ENCODE results near the gene DIS3L. TPM values are rescaled to one million over a fixed set of nuclear protein-coding genes. Genes with fewer than 3 reads are reported as not detected.

DIS3L gene
- total RNA-seq, 4 donors from 2014 or later, result 21.9 to 35.1 (median 32.1) TPM

DNA sequence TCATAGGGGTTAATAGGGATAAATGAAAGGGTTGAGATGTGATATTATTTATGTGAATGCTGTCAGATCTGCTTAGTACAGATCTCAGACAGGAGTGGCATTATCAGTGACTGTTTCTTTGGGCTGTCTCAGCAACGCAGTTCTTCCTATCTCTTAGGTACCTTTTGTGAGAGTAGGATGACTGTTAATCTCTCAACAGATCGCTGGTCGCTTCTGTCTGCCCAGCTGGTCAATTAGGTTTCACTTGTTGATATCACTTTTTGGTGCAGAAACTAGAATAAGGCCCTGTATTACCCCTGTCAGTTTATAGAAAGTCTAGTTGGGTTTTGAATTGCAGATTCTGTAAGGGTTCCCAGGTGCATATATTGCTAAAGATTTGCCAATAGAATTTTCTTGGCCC, 16.5 kb downstream of the DIS3L start:
- Histone ChIP-seq H3K27me3 (no peaks in the 10 kb centered on the region), H3K36me3 (peaks cover 0 to 75% of the 10 kb centered on the region in 2 donors), H3K4me1 (no peaks in the 10 kb centered on the region), H3K27ac (no peak overlapping the region), H3K4me3 (no peak overlapping the region), H3K9me3 (no peaks in the 10 kb centered on the region)
- ATAC-seq, result no peak
- in situ Hi-C loops (cut with MboI; ENCODE audit: low sequenced_read_pairs in 4 of 4), result no loop called here
- no peak for DNase-seq
- TF ChIP-seq POLR2A (IDR thresholded peaks at IDR 0.05), result no peak
- TF ChIP-seq CTCF (IDR thresholded peaks at IDR 0.05 in 4 of 5, conservative IDR thresholded peaks at IDR 0.05 in 1 of 5), result no peak
- intact Hi-C loops (cut with DNase I; ENCODE audit: low total_unique reads), result no loop called here

DNA sequence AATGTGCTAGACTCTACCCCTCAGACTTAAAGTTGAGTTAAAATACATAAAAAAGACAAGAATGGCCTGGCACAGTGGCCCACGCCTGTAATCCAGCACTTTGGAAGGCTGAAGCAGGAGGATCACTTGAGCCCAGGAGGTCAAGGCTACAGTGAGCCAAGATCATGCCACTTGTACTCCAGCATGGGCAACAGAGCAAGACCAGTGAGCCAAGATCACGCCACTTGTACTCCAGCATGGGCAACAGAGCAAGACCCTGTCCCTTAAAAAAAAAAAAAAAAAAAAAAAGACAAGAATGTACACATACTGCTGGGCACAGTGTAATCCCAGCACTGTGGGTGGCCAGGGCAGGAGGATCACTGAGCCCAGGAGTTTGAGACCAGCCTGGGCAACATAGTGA, 17.4 kb downstream of the DIS3L start:
- in situ Hi-C loops (cut with MboI; ENCODE audit: low sequenced_read_pairs in 4 of 4), result no loop called here
- intact Hi-C loops (cut with DNase I; ENCODE audit: low total_unique reads), result no loop called here
- H3K36me3 ChIP-seq, result peaks cover 0 to 79% of the 10 kb centered on the region in 2 donors
- ATAC-seq, result no peak
- H3K27ac ChIP-seq, result no peak overlapping the region
- TF ChIP-seq POLR2A (IDR thresholded peaks at IDR 0.05), result no peak
- no peak for TF ChIP-seq CTCF (IDR thresholded peaks at IDR 0.05 in 4 of 5, conservative IDR thresholded peaks at IDR 0.05 in 1 of 5)
- H3K27me3 ChIP-seq, result no peaks in the 10 kb centered on the region
- no peaks in the 10 kb centered on the region for H3K9me3 ChIP-seq
- H3K4me3 ChIP-seq, result no peak overlapping the region
- no peaks in the 10 kb centered on the region for H3K4me1 ChIP-seq
- no peak for DNase-seq

GRCh38 chr15:66312144-66312543, 18.8 kb downstream of the DIS3L start:
- no peaks in the 10 kb centered on the region for H3K9me3 ChIP-seq
- TF ChIP-seq POLR2A (IDR thresholded peaks at IDR 0.05), result no peak
- TF ChIP-seq CTCF (IDR thresholded peaks at IDR 0.05 in 4 of 5, conservative IDR thresholded peaks at IDR 0.05 in 1 of 5), result no peak
- DNase-seq (no peak), ATAC-seq (no peak)
- no peaks in the 10 kb centered on the region for H3K4me1 ChIP-seq
- H3K4me3 ChIP-seq, result no peak overlapping the region
- no peak overlapping the region for H3K27ac ChIP-seq
- intact Hi-C loops (cut with DNase I; ENCODE audit: low total_unique reads) (no loop called here), in situ Hi-C loops (cut with MboI; ENCODE audit: low sequenced_read_pairs in 4 of 4) (no loop called here)
- no peaks in the 10 kb centered on the region for H3K27me3 ChIP-seq
- H3K36me3 ChIP-seq, result peaks cover 0 to 74% of the 10 kb centered on the region in 2 donors

- peaks cover 0 to 95% of the 10 kb centered on the region in 2 donors for H3K36me3 ChIP-seq
- intact Hi-C loops (cut with DNase I; ENCODE audit: low total_unique reads), result no loop called here
- DNase-seq (no peak), ATAC-seq (no peak)
- TF ChIP-seq CTCF (IDR thresholded peaks at IDR 0.05 in 4 of 5, conservative IDR thresholded peaks at IDR 0.05 in 1 of 5), result no peak
- no peak for TF ChIP-seq POLR2A (IDR thresholded peaks at IDR 0.05)
- in situ Hi-C loops (cut with MboI; ENCODE audit: low sequenced_read_pairs in 4 of 4), result no loop called here
- H3K27me3 ChIP-seq, result no peaks in the 10 kb centered on the region
- H3K9me3 ChIP-seq, result no peaks in the 10 kb centered on the region
- no peak overlapping the region for H3K27ac ChIP-seq
- no peaks in the 10 kb centered on the region for H3K4me1 ChIP-seq
- H3K4me3 ChIP-seq, result no peak overlapping the region
Measured at GRCh38 chr15:66323312-66323928, 30.1 kb downstream of the DIS3L start.

DNA sequence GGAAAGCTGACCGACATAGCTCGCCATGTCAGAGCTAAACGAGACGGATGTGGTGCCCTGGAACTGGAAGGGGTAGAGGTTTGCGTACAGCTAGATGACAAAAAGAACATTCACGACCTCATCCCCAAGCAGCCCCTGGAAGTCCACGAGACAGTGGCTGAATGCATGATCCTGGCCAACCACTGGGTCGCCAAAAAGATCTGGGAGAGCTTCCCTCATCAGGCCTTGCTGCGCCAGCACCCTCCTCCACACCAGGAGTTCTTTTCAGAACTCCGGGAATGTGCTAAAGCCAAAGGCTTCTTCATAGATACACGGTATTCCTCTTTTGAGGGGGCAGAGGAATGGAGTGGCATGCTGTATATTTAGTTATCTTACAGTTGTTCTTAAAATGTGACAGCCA, 32.7 kb downstream of the DIS3L start:
- Histone ChIP-seq H3K4me1 (no peaks in the 10 kb centered on the region), H3K27ac (no peak overlapping the region), H3K36me3 (peaks cover 0 to 96% of the 10 kb centered on the region in 2 donors), H3K4me3 (no peak overlapping the region), H3K9me3 (no peaks in the 10 kb centered on the region), H3K27me3 (no peaks in the 10 kb centered on the region)
- no peak for ATAC-seq
- intact Hi-C loops (cut with DNase I; ENCODE audit: low total_unique reads) (no loop called here), in situ Hi-C loops (cut with MboI; ENCODE audit: low sequenced_read_pairs in 4 of 4) (no loop called here)
- no peak for DNase-seq
- no peak for TF ChIP-seq POLR2A (IDR thresholded peaks at IDR 0.05)
- no peak for TF ChIP-seq CTCF (IDR thresholded peaks at IDR 0.05 in 4 of 5, conservative IDR thresholded peaks at IDR 0.05 in 1 of 5)
